ENCODE measurements around the gene PGPEP1.

The PGPEP1 gene

GRCh38 chr19:18418483-18419194 lies 78.2 kb downstream of the PGPEP1 start:
- peak; percentile 55 for DNase-seq (ENCODE audit: low spot score)

DNA sequence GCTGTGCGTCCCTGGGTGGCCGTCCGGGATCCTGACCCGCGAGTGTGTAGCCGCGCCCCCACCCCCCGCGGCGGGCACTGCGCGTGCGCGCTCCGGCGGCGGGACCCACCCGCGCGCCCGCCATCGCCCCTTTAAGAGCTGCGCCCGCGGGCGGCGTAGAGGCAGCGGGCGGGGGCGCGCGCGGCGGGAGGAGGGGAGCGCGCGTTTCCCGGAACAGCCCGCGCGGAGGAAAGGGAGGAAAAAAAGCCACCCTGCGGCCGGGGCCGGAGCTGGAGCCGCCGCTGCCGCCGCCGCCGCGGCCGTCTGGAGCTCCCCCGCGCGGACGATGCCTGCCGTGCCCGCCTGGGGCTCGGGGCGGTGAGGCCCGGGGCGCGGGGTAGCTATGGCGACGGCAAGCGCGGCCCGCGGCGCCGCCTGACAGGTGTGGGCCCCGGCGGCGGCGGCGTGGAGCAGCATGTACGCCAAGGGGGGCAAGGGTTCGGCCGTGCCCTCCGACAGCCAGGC lies 78.8 kb downstream of the PGPEP1 start, which contains the start of gene SSBP4:
Gene SSBP4 (plus strand): TSS at position 204 of the 504 bp plus-strand sequence. CDS start 251 bp downstream, at position 455.
- DNase-seq (ENCODE audit: low spot score), result peak; percentile 73

Measured in CD4-positive, alpha-beta T cell treated with Interleukin-2 at 100 ng/mL for 4 hours (primary cell).